HPDE6-E6E7 (cell line): Measurements from ENCODE around the gene RNPEP.
"Not testable (repeated sequence)": the region's sequence is repeated elsewhere in the genome, so short reads cannot be mapped to it uniquely, and the experiment has no call there.

ENCODE experiments used
- DNase-seq: peaks from one replicate; pipeline ENCODE4 v3.0.0; 2011; ENCODE audit warnings: missing footprints; ENCODE audit errors: extremely low spot score

RNPEP gene

GRCh38 chr1:201982623-201983379, at the start of gene RNPEP:
Gene RNPEP, plus strand, starts transcription at chr1:201982648. Its CDS starts 19 bp downstream, at chr1:201982667.
- DNase-seq = peak; percentile 77

- no peak for DNase-seq
Measured at GRCh38 chr1:201933840-201934430, 48.5 kb upstream of the RNPEP start.

- no peak for DNase-seq
Measured at GRCh38 chr1:201937624-201938213, 44.7 kb upstream of the RNPEP start.

GRCh38 chr1:201938440-201939035, 43.9 kb upstream of the RNPEP start:
- no peak for DNase-seq

GRCh38 chr1:201939148-201939547, 43.3 kb upstream of the RNPEP start:
- DNase-seq = no peak

- no peak for DNase-seq
Measured at GRCh38 chr1:201939574-201939973, 42.9 kb upstream of the RNPEP start.

- not testable (repeated sequence) for DNase-seq
Measured at GRCh38 chr1:201940316-201940715, 42.1 kb upstream of the RNPEP start.

GRCh38 chr1:201941420-201942128, 40.9 kb upstream of the RNPEP start:
- DNase-seq = no peak

- no peak for DNase-seq
Measured at GRCh38 chr1:201942129-201942495, 40.3 kb upstream of the RNPEP start.

GRCh38 chr1:201944002-201944401, 38.4 kb upstream of the RNPEP start:
- no peak for DNase-seq

GRCh38 chr1:201944639-201945038, 37.8 kb upstream of the RNPEP start:
- no peak for DNase-seq

- no peak for DNase-seq
Measured at GRCh38 chr1:201945157-201945556, 37.3 kb upstream of the RNPEP start.

GRCh38 chr1:201945863-201946223, 36.6 kb upstream of the RNPEP start:
- DNase-seq = no peak

GRCh38 chr1:201946224-201946908, 36.1 kb upstream of the RNPEP start, which contains the start of gene LMOD1:
Gene LMOD1, minus strand, starts transcription at chr1:201946548. Its CDS starts 208 bp downstream, at chr1:201946340.
- DNase-seq = no peak

- no peak for DNase-seq
Measured at GRCh38 chr1:201947697-201948008, 34.8 kb upstream of the RNPEP start.

GRCh38 chr1:201949491-201949890, 33.0 kb upstream of the RNPEP start:
- no peak for DNase-seq

- DNase-seq = no peak
Measured at GRCh38 chr1:201954263-201955008, 28.0 kb upstream of the RNPEP start.

GRCh38 chr1:201955009-201955728, 27.3 kb upstream of the RNPEP start, which contains the start of gene TIMM17A:
Gene TIMM17A, plus strand, starts transcription at chr1:201955503. Its CDS starts 24 bp downstream, at chr1:201955527.
- peak; percentile 97 for DNase-seq

- DNase-seq = no peak
Measured at GRCh38 chr1:201955729-201956143, 26.7 kb upstream of the RNPEP start.

GRCh38 chr1:201958348-201958747, 24.1 kb upstream of the RNPEP start:
- no peak for DNase-seq
